Measurements from ENCODE around the gene NDUFS2.

DNA sequence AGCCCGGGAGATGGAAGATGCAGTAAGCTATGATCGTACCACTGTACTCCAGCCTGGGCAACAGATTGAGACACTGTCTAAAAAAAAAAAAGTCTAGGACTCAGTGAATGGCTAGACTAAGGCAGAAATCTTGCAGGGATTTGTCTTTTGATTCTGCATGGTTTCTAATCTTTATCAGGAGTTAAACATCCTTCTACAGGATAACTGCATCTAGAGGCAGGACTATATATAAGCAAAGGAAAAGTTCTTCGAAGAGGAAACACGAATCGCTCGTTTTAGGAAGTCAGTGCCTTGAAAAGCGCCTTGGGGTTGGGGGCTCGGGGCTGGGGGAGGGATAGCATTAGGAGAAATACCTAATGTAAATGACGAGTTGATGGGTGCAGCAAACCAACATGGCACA is 49.0 kb upstream of the NDUFS2 start:
- TF ChIP-seq ZNF518B (CRISPR knock-in tag; IDR thresholded peaks at IDR 0.05) (no peak), NRF1 (conservative IDR thresholded peaks at IDR 0.05 in 1 of 2, IDR thresholded peaks at IDR 0.05 in 1 of 2) (no peak)
- TF ChIP-seq, protein P1, sequence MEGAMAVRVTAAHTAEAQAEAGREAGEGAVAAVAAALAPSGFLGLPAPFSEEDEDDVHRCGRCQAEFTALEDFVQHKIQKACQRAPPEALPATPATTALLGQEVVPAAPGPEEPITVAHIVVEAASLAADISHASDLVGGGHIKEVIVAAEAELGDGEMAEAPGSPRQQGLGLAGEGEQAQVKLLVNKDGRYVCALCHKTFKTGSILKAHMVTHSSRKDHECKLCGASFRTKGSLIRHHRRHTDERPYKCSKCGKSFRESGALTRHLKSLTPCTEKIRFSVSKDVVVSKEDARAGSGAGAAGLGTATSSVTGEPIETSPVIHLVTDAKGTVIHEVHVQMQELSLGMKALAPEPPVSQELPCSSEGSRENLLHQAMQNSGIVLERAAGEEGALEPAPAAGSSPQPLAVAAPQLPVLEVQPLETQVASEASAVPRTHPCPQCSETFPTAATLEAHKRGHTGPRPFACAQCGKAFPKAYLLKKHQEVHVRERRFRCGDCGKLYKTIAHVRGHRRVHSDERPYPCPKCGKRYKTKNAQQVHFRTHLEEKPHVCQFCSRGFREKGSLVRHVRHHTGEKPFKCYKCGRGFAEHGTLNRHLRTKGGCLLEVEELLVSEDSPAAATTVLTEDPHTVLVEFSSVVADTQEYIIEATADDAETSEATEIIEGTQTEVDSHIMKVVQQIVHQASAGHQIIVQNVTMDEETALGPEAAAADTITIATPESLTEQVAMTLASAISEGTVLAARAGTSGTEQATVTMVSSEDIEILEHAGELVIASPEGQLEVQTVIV (CRISPR knock-in tag; IDR thresholded peaks at IDR 0.05; ENCODE audit: borderline replicate concordance): no peak
